ENCODE measurements around the gene LRRN4CL.
"Not testable (repeated sequence)": the region's sequence is repeated elsewhere in the genome, so short reads cannot be mapped to it uniquely, and the experiment has no call there.

LRRN4CL gene

GRCh38 chr11:62675415-62675814 is 13.9 kb downstream of the LRRN4CL start:
- DNase-seq = not testable (repeated sequence)

GRCh38 chr11:62673196-62673525 is 16.2 kb downstream of the LRRN4CL start:
- no peak for DNase-seq

- DNase-seq = peak; percentile 88
These were observed 17.5 kb downstream of the LRRN4CL start, which contains the start of the genes LBHD1 and UQCC3 for GRCh38 chr11:62671608-62672389. Gene LBHD1, minus strand, starts transcription at chr11:62672267. Its CDS starts 2,236 bp downstream, at chr11:62670031. Gene UQCC3, plus strand, starts transcription at chr11:62671673. Its CDS starts 73 bp downstream, at chr11:62671746.

- peak; percentile 66 for DNase-seq
These were observed 18.1 kb downstream of the LRRN4CL start for GRCh38 chr11:62671236-62671607.

- no peak for DNase-seq
These were observed 19.7 kb downstream of the LRRN4CL start for GRCh38 chr11:62669420-62670161.

- DNase-seq = no peak
These were observed 21.9 kb downstream of the LRRN4CL start for GRCh38 chr11:62667460-62667859.

- no peak for DNase-seq
These were observed 22.9 kb downstream of the LRRN4CL start for GRCh38 chr11:62666259-62666926.

GRCh38 chr11:62665599-62666258 is 23.6 kb downstream of the LRRN4CL start:
- DNase-seq = no peak

- DNase-seq = peak; percentile 90
These were observed 24.2 kb downstream of the LRRN4CL start, which contains the start of the genes C11orf98 and CSKMT for GRCh38 chr11:62665075-62665598. Gene C11orf98, minus strand, starts transcription at chr11:62665210. Its CDS starts 41 bp downstream, at chr11:62665169. Gene CSKMT, plus strand, starts transcription at chr11:62665312. Its CDS starts 568 bp downstream, at chr11:62665880.

GRCh38 chr11:62664405-62665074 is 24.8 kb downstream of the LRRN4CL start:
- peak; percentile 76 for DNase-seq

- no peak for DNase-seq
These were observed 32.4 kb downstream of the LRRN4CL start for GRCh38 chr11:62656796-62657429.

GRCh38 chr11:62654297-62654696 is 35.0 kb downstream of the LRRN4CL start:
- DNase-seq = no peak

- DNase-seq = no peak
These were observed 36.9 kb downstream of the LRRN4CL start for GRCh38 chr11:62652161-62653006.

GRCh38 chr11:62650283-62650682 is 39.0 kb downstream of the LRRN4CL start:
- not testable (repeated sequence) for DNase-seq

GRCh38 chr11:62649486-62649885 is 39.8 kb downstream of the LRRN4CL start:
- DNase-seq = no peak

- no peak for DNase-seq
These were observed 40.4 kb downstream of the LRRN4CL start for GRCh38 chr11:62648967-62649364.

- no peak for DNase-seq
These were observed 41.0 kb downstream of the LRRN4CL start for GRCh38 chr11:62648185-62648966.

- no peak for DNase-seq
These were observed 41.7 kb downstream of the LRRN4CL start for GRCh38 chr11:62647609-62648005.

- no peak for DNase-seq
These were observed 42.3 kb downstream of the LRRN4CL start for GRCh38 chr11:62646825-62647608.
